ENCODE data around the gene GLYATL1B. TPM values are rescaled to one million over a fixed set of nuclear protein-coding genes. Genes with fewer than 3 reads are reported as not detected.

Gene GLYATL1B
- total and polyA plus RNA-seq, 2 of the 8 experiments (the other 6 are each of a cell fraction or from before 2014, with no cell fraction given), result not detected

DNA sequence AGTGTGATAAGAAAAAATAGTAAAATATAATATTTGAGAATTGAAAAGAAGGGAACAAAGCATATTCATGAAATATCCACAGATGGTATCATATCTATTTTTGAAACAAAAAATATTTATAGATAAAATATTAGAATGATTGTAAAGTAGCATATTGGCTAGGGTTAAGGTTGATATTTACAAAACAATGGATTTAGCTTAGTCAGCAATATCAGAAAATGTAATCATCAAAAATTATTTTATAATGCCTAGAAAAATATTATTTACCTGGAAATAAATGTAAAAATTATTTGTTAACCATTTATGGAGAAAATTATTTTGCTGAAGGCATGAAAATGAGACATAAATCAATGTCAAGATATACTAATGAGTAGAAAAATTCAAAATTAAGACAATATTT, 33.7 kb downstream of the GLYATL1B start:
- Histone ChIP-seq H3K4me2 (ENCODE audit: insufficient read depth in 1 of 2, low read depth in 2 of 2, low read length in 2 of 2) (no peak overlapping the region), H2BK15ac (ENCODE audit: low read length) (no peak overlapping the region), H3K18ac (ENCODE audit: extremely low read depth, low read length) (no peak overlapping the region), H3K9ac (replicated peaks in 1 of 4; ENCODE audit: extremely low read depth in 1 of 4, low read depth in 3 of 4, low read length in 3 of 4) (no peak overlapping the region), H3K4me3 (ENCODE audit: extremely low read depth in 1 of 4, insufficient read depth in 2 of 4, low read depth in 3 of 4, low read length in 4 of 4) (no peak overlapping the region), H2BK20ac (ENCODE audit: low read length) (no peak overlapping the region), H3K36me3 (ENCODE audit: control insufficient read depth in 2 of 4, insufficient read depth in 4 of 4, low read length in 3 of 4) (peaks cover 0 to 69% (median 22%) of the 10 kb centered on the region in 4 experiments; a peak in 5 of 8 replicates), H4K20me1 (replicated peaks in 1 of 2; ENCODE audit: control insufficient read depth in 1 of 2, insufficient read depth in 2 of 2, low read length in 2 of 2) (no peaks in the 10 kb centered on the region), H3K4ac (replicated peaks; ENCODE audit: insufficient read length, low read depth, low read length) (no peak overlapping the region), H2BK12ac (ENCODE audit: low read depth, low read length) (no peak overlapping the region), H2BK120ac (replicated peaks; ENCODE audit: low read depth, low read length) (no peak overlapping the region), H3K4me1 (replicated peaks in 1 of 4; ENCODE audit: control insufficient read depth in 3 of 4, insufficient read depth in 4 of 4, low read length in 3 of 4) (no peaks in the 10 kb centered on the region), H3K23ac (ENCODE audit: insufficient read length) (no peak overlapping the region), H3K79me2 (ENCODE audit: control insufficient read depth in 1 of 2, insufficient read depth in 2 of 2, low read length in 2 of 2) (no peaks in the 10 kb centered on the region), H3K23me2 (ENCODE audit: low read depth, low read length) (no peaks in the 10 kb centered on the region), H3K79me1 (ENCODE audit: low read depth, low read length) (no peaks in the 10 kb centered on the region), H2BK5ac (ENCODE audit: low read depth, low read length) (no peak overlapping the region), H3K9me3 (ENCODE audit: insufficient read depth in 2 of 2, low read depth in 1 of 2, low read length in 1 of 2) (peaks cover 28 to 34% of the 10 kb centered on the region in 2 experiments), H3K27me3 (replicated peaks in 1 of 4; ENCODE audit: control insufficient read depth in 3 of 4, extremely low read depth in 1 of 4, insufficient read depth in 3 of 4, low read length in 3 of 4) (no peaks in the 10 kb centered on the region), H4K8ac (ENCODE audit: extremely low read depth, insufficient read depth, low read length) (no peak overlapping the region), H3K56ac (replicated peaks; ENCODE audit: insufficient read length, low read depth, low read length) (no peak overlapping the region), H3K27ac (ENCODE audit: low read depth, low read length) (no peak overlapping the region), H2AFZ (ENCODE audit: low read length) (no peak overlapping the region), H4K5ac (ENCODE audit: insufficient read length, low read depth, low read length) (no peak overlapping the region), H2AK5ac (ENCODE audit: low read depth, low read length) (no peak overlapping the region), H3K14ac (ENCODE audit: insufficient read length) (no peak overlapping the region), H4K91ac (replicated peaks; ENCODE audit: insufficient read length, low read length) (no peak overlapping the region)
- ChIA-PET POLR2A (ENCODE audit: partially characterized antibody) (interaction anchor here (1.0 kb wide), 1 partner anchor 13 kb away, joined by 3 read pairs; the partner anchor contains the start of gene FAM111B), CTCF (ENCODE audit: partially characterized antibody) (interaction anchor here (0.8 to 1.1 kb wide), 3 partner anchors 8 to 22 kb away, joined by 3 read pairs; no protein-coding TSS in a partner anchor)
- TF ChIP-seq SP4 (IDR thresholded peaks at IDR 0.05; ENCODE audit: low read length), result no peak
- no peak for TF ChIP-seq NANOG (IDR thresholded peaks at IDR 0.05; ENCODE audit: insufficient read depth, low read depth, low read length, poor library complexity, severe bottlenecking)
- no peak for TF ChIP-seq CBX5 (IDR thresholded peaks at IDR 0.05; ENCODE audit: low read depth, low read length)
- TF ChIP-seq BCL11A (IDR thresholded peaks at IDR 0.05; ENCODE audit: low read depth in 2 of 2, low read length in 2 of 2), result no peak
- TF ChIP-seq ATF3 (IDR thresholded peaks at IDR 0.05; ENCODE audit: insufficient read depth, low read depth, low read length), result no peak
- TF ChIP-seq RAD21 (IDR thresholded peaks at IDR 0.05 in 1 of 2, conservative IDR thresholded peaks at IDR 0.05 in 1 of 2; ENCODE audit: low read depth in 2 of 2, low read length in 2 of 2), result no peak
- peak; percentile 94 for TF ChIP-seq MAFK (IDR thresholded peaks at IDR 0.05; ENCODE audit: low read depth, low read length)
- TF ChIP-seq TAF1 (IDR thresholded peaks at IDR 0.05; ENCODE audit: low read depth, low read length), result no peak
- FAIRE-seq (no peak), DNase-seq (ENCODE audit: low read depth in 1 of 2, low spot score in 2 of 2) (no peak)

Measured in H1 (cell line).